GM12864 (cell line): Measurements from ENCODE around the gene FCER2.
"Not testable (repeated sequence)": the region's sequence is repeated elsewhere in the genome, so short reads cannot be mapped to it uniquely, and the experiment has no call there.

Source experiments
- DNase-seq: peaks from one replicate; pipeline ENCODE4 v3.0.0-alpha.2; 2011; ENCODE audit warnings: low read depth
- H3K4me3 ChIP-seq: 2 replicates; pipeline ENCODE4 v1.5.1; 2011; ENCODE audit warnings: mild to moderate bottlenecking, low read depth, low read length, control low read depth
- TF ChIP-seq, protein P1 (sequence below): IDR thresholded peaks from 2 replicates; pipeline ENCODE4 v1.5.1; 2011; ENCODE audit warnings: low read depth, mild to moderate bottlenecking, moderate library complexity, low read length, control low read depth, inconsistent platforms; ENCODE audit errors: missing control alignments

FCER2 gene

DNA sequence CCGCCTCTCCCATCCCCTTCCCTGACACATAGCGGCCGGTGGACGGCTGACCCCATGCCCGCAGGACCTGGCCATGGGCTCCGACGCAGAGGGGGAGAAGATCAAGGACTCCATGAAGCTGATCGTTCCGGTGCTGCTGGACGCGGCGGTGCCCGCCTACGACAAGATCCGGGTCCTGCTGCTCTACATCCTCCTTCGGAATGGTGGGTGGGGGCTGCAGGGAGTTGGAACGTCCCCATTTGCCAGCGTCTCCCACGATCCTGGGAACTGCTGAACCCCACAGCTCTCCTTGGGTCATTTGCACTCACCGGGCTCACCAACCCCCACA, 57.4 kb downstream of the FCER2 start:
- no peak overlapping the region for H3K4me3 ChIP-seq
- TF ChIP-seq, protein P1, sequence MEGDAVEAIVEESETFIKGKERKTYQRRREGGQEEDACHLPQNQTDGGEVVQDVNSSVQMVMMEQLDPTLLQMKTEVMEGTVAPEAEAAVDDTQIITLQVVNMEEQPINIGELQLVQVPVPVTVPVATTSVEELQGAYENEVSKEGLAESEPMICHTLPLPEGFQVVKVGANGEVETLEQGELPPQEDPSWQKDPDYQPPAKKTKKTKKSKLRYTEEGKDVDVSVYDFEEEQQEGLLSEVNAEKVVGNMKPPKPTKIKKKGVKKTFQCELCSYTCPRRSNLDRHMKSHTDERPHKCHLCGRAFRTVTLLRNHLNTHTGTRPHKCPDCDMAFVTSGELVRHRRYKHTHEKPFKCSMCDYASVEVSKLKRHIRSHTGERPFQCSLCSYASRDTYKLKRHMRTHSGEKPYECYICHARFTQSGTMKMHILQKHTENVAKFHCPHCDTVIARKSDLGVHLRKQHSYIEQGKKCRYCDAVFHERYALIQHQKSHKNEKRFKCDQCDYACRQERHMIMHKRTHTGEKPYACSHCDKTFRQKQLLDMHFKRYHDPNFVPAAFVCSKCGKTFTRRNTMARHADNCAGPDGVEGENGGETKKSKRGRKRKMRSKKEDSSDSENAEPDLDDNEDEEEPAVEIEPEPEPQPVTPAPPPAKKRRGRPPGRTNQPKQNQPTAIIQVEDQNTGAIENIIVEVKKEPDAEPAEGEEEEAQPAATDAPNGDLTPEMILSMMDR, result no peak
- DNase-seq, result no peak

DNA sequence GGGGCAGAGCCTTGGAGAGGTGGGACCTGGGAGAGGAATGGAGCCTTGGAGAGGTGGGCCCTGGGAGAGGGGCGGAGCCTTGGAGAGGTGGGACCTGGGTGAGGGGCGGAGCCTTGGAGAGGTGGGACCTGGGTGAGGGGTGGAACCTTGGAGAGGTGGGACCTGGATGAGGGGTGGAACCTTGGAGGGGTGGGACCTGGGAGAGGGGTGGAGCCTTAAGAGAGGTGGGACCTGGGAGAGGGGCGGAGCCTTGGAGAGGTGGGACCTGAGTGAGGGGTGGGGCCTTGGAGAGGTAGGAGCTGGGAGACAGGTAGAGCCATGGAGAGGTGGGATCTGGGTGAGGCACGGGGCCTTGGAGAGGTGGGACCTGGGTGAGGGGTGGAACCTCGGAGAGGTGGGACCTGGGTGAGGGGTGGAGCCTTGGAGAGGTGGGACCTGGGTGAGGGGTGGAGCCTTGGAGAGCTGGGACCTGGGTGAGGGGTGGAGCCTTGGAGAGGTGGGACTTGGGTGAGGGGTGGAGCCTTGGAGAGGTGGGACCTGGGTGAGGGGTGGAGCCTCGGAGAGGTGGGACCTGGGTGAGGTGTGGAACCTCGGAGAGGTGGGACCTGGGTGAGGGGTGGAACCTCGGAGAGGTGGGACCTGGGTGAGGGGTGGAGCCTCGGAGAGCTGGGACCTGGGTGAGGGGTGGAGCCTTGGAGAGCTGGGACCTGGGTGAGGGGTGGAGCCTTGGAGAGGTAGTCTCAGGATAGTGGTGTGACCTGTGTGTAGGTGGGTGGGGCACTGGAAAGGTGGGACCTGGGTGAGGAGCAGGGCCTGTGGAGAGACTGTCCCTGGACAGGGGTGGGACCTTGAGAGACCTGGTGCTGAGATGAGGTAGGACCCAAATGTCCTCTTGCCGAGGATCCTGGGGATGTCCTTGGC, 58.0 kb downstream of the FCER2 start:
- not testable (repeated sequence) for DNase-seq, H3K4me3 ChIP-seq

DNA sequence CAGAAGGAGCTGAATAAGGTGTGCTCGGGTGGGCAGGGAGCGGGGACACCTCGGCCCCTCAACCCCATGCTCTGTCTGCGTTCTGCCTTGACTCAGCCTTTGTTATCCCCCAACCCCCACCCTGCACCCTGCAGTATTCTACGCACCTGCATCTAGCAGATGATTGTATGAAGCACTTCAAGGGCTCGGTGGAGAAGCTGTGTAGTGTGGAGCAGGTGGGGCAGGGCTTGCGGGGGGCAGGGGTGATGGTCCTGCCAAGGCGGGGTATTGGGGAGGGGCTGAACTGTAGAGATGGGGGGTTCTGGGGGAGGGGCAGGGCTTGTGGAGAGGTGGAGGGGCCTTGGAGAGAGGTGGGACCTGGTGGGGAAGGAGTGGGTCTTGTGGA, 58.9 kb downstream of the FCER2 start:
- no peak for DNase-seq
- TF ChIP-seq, protein P1, result no peak
- H3K4me3 ChIP-seq, result no peak overlapping the region

DNA sequence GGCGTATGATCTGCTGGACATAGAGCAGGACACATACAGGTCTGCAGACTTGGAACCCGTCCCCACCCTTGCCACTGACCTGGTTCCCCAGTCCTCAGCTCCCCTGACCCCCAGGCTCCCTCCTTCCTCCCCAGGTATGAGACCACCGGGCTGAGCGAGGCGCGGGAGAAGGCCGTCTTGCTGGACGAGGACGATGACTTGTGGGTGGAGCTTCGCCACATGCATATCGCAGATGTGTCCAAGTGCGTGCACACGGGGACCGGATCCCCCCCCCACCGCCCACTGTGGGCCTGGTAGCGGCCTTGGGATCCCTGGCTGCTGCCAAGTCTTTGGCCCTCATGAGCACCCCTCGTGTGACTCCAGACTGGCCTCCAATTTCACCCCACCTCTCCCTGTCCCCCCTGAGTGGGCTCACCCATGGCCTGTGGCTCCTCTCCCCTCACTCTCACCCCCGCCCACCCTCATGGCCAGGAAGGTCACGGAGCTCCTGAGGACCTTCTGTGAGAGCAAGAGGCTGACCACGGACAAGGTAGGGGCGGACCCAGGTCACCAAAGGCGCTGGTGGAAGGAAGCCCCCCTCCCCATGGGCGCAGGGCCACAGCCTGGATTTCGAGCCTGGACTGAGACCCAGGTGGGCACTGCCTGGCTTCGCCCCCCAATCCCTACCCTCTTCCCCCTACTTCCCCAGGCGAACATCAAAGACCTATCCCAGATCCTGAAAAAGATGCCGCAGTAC, 59.5 kb downstream of the FCER2 start:
- no peak for DNase-seq
- no peak overlapping the region for H3K4me3 ChIP-seq

DNA sequence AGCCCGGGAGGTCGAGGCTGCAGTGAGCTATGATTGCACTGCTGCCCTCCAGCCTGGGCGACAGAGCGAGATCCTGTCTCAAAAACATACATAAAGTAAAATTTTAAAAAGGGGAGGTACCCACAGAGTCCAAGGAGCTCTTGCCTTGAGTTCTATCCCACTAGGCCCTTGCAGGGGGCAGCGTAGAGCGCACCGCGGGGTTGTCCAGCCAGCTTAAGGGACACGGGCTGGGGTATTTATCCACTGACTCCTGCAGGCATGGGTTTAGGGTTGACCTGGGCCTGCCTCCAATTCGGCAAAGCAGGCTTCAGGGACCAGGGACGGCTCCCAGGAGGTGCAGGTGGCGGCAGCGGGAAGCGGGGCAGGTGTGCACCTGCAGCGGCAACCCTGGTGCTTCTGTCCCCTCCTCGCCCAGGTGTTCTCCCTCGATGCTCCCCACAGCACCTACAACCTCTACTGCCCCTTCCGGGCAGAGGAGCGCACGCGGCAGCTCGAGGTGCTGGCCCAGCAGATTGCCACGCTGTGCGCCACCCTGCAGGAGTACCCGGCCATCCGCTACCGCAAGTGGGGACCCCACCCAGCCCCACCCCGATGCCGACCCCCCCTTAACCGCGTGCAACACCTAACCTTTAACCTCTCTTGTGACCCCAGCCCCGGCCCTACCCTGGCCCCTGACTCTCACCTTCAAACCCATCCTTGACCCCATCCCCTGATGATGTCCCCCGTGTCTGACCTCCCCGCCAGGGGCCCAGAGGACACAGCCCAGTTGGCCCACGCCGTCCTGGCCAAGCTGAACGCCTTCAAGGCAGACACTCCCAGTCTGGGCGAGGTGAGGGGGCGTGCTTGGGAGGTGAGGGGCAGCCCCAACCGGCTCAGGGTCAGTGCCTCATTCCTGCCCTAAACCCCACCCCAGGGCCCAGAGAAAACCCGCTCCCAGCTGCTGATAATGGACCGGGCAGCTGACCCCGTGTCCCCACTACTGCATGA, 60.3 kb downstream of the FCER2 start:
- H3K4me3 ChIP-seq, result no peak overlapping the region
- TF ChIP-seq, protein P1, result no peak
- no peak for DNase-seq

More for the DNA sequence above, 59.5 kb downstream of the FCER2 start:
- TF ChIP-seq, protein P1, result no peak

DNA sequence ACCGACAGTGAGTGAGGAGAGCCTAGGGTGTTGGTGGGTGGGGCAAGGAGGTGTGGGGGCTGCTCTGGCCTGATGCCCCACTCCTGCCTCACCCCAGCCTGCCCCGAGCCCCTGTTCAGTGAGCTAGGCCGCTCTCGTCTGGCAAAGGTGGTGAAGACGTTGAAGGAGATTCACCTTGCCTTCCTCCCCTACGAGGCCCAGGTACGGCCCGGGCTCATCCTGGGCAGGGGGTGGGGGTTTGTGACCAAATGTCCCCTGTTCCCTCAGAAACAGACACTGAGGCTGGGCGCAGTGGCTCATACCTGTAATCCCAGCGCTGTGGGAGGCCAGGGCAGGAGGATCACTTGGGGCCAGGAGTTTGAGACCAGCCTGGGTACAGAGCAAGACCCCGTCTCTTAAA, 61.1 kb downstream of the FCER2 start:
- TF ChIP-seq, protein P1, result no peak
- no peak for DNase-seq
- H3K4me3 ChIP-seq, result no peak overlapping the region
